HFFc6 (cell line): ENCODE data around the gene BST1. TPM values are rescaled to one million over a fixed set of nuclear protein-coding genes. Genes with fewer than 3 reads are reported as not detected.
A peak's percentile ranks its signal among the peaks of the same experiment; 100 is the strongest.
"Not testable (repeated sequence)": the region's sequence is repeated elsewhere in the genome, so short reads cannot be mapped to it uniquely, and the experiment has no call there.

Experiments used
- DNase-seq: peaks from one replicate; pipeline ENCODE4 v3.0.0-alpha.2; 2018
- H3K27ac Mint-ChIP-seq: 2 replicates; pipeline ENCODE4 v1.8.0; 2020; ENCODE audit warnings: mild to moderate bottlenecking, mixed read lengths
- H3K27me3 Mint-ChIP-seq: 2 replicates; pipeline ENCODE4 v1.8.0; 2021; ENCODE audit warnings: mild to moderate bottlenecking, moderate library complexity, mixed read lengths; ENCODE audit not compliant: insufficient read depth
- H3K36me3 Mint-ChIP-seq: 2 replicates; pipeline ENCODE4 v1.8.0; 2021; ENCODE audit warnings: low read depth, mixed read lengths
- H3K4me1 Mint-ChIP-seq: 2 replicates; pipeline ENCODE4 v1.8.0; 2020; ENCODE audit warnings: low read depth, mixed read lengths
- H3K4me3 Mint-ChIP-seq: 2 replicates; pipeline ENCODE4 v1.8.0; 2020; ENCODE audit warnings: mild to moderate bottlenecking, moderate library complexity, mixed read lengths
- H3K9me3 Mint-ChIP-seq: 2 replicates; pipeline ENCODE4 v1.8.0; 2020; ENCODE audit warnings: mild to moderate bottlenecking, mixed read lengths
- CTCF ChIP-seq: fragments of 200-600 bp; sonication (generic); IDR thresholded peaks from 2 replicates; pipeline ENCODE4 v1.5.0; 2021; ENCODE audit warnings: antibody characterized with exemption, mild to moderate bottlenecking
- total RNA-seq, 6 experiments: library from RNA; stranded (reverse); fragmentation: NEBNext Ultra II Directional; extraction: Animal tissue kit (Norgen Biotek cat#: 25700); gene quantifications; 2 replicates in 1 of 6; 3 replicates in 5 of 6; pipeline ENCODE4 v1.2.3, GENCODE V29; 2021

Gene BST1
- total RNA-seq, 6 experiments from 2014 or later: 2.4 to 4.2 (median 2.8) TPM

DNA sequence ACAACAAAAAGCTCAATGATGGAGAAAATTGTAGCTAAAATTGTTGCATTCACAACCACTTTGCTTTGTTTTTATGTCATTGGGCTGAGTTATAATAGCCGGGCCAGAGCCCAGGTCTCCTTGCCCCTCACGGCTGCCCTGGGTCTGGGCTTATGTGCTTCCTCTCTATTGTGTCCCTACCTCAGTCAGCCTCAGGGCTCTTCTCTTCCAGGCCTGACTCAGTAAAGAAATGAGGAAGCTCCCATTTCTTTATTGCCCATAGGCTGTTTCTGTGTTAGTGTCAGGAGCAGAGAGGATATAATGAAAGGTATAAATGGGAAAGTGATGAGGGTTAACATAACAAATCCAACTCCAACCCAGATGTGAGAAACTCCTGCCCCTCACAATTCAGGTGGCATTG is 18.0 kb downstream of the BST1 start:
- H3K36me3 Mint-ChIP-seq: no peaks in the 10 kb centered on the region
- H3K27me3 Mint-ChIP-seq: no peaks in the 10 kb centered on the region; the same call in 1 of the 2 replicates
- no peak for TF ChIP-seq CTCF
- peaks cover 49% of the 10 kb centered on the region for H3K4me1 Mint-ChIP-seq
- H3K27ac Mint-ChIP-seq: no peak overlapping the region
- DNase-seq: no peak
- H3K4me3 Mint-ChIP-seq: no peak overlapping the region
- no peaks in the 10 kb centered on the region for H3K9me3 Mint-ChIP-seq

- Mint-ChIP-seq H3K27me3 (no peaks in the 10 kb centered on the region), H3K4me3 (no peak overlapping the region), H3K36me3 (no peaks in the 10 kb centered on the region), H3K4me1 (peaks cover 12% of the 10 kb centered on the region; the same call in 1 of the 2 replicates), H3K9me3 (no peaks in the 10 kb centered on the region), H3K27ac (no peak overlapping the region)
- no peak for DNase-seq
- no peak for TF ChIP-seq CTCF
Observed at GRCh38 chr4:15725608-15726007, 22.7 kb downstream of the BST1 start.

GRCh38 chr4:15729910-15730533 is 27.2 kb downstream of the BST1 start:
- H3K27me3 Mint-ChIP-seq: peaks cover 5% of the 10 kb centered on the region
- peak; percentile 45 for DNase-seq
- H3K36me3 Mint-ChIP-seq: no peaks in the 10 kb centered on the region
- H3K4me1 Mint-ChIP-seq: no peaks in the 10 kb centered on the region
- H3K4me3 Mint-ChIP-seq: no peak overlapping the region
- 0 out of 2 replicates have a peak, but pooled peaks cover 4% of the 10 kb centered on the region for H3K9me3 Mint-ChIP-seq
- TF ChIP-seq CTCF: peak; percentile 97
- H3K27ac Mint-ChIP-seq: no peak overlapping the region

GRCh38 chr4:15733061-15733460 is 30.2 kb downstream of the BST1 start:
- not testable (repeated sequence) for H3K36me3 Mint-ChIP-seq, H3K4me3 Mint-ChIP-seq, DNase-seq, H3K9me3 Mint-ChIP-seq, H3K4me1 Mint-ChIP-seq, H3K27ac Mint-ChIP-seq
- peaks cover 19% of the 10 kb centered on the region for H3K27me3 Mint-ChIP-seq

- H3K4me3 Mint-ChIP-seq: no peak overlapping the region
- DNase-seq: no peak
- no peaks in the 10 kb centered on the region for H3K36me3 Mint-ChIP-seq
- peaks cover 9% of the 10 kb centered on the region for H3K4me1 Mint-ChIP-seq
- H3K27me3 Mint-ChIP-seq: peaks cover 21% of the 10 kb centered on the region
- H3K9me3 Mint-ChIP-seq: 0 out of 2 replicates have a peak, but pooled peaks cover 4% of the 10 kb centered on the region
- no peak for TF ChIP-seq CTCF
- H3K27ac Mint-ChIP-seq: no peak overlapping the region
Observed at GRCh38 chr4:15735536-15735935, 32.7 kb downstream of the BST1 start.

DNA sequence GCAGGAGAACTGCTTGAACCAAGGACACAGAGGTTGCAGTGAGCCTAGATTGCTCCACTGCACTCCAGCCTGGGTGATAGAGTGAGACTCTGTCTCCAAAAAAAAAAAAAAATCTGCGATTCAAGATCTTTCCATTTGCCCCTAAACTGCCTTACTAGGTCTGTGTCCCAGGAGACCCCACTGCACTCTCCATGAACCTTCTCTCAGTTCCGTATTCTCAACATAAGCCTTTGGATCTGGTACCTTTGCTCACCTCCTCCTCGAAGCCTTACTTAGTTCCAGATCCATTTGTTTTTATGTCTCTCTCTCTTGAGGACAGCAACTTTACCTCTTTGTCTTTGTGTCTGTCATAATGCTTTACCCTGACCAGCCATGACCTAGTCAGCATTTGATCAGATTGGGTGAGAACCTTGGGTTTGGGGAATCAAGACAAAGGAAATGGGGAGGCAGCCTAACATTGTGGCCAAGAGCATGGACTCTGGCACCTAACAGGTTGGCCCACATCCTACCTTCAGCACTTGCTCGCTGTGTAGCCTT is 33.7 kb downstream of the BST1 start:
- Mint-ChIP-seq H3K9me3 (peaks cover 10% of the 10 kb centered on the region), H3K36me3 (peaks cover 4% of the 10 kb centered on the region; the same call in 1 of the 2 replicates), H3K27me3 (peaks cover 24% of the 10 kb centered on the region), H3K4me3 (no peak overlapping the region), H3K4me1 (peaks cover 9% of the 10 kb centered on the region), H3K27ac (no peak overlapping the region)
- no peak for TF ChIP-seq CTCF
- DNase-seq: no peak
